GM21423 (cell line): ENCODE measurements around the gene LRRC45.

Experiments
- ATAC-seq: cut with Tn5 transposase; IDR thresholded peaks from one replicate; pipeline ENCODE4 v1.9.1; 2021; ENCODE audit warnings: mild to moderate bottlenecking, moderate library complexity; ENCODE audit not compliant: unreplicated experiment

Gene LRRC45

GRCh38 chr17:81993729-81994592 is 29.1 kb upstream of the LRRC45 start:
- no peak for ATAC-seq

- ATAC-seq, result no peak
These were observed 28.3 kb upstream of the LRRC45 start for GRCh38 chr17:81994593-81995462.

GRCh38 chr17:81995463-81996231 is 27.5 kb upstream of the LRRC45 start:
- no peak for ATAC-seq

GRCh38 chr17:81996232-81996756 is 26.8 kb upstream of the LRRC45 start:
- no peak for ATAC-seq

GRCh38 chr17:81996757-81997441 is 26.2 kb upstream of the LRRC45 start:
- ATAC-seq, result no peak

- no peak for ATAC-seq
These were observed 24.9 kb upstream of the LRRC45 start for GRCh38 chr17:81998212-81998611.

GRCh38 chr17:81998691-81999438 is 24.2 kb upstream of the LRRC45 start:
- no peak for ATAC-seq

- ATAC-seq, result no peak
These were observed 23.5 kb upstream of the LRRC45 start for GRCh38 chr17:81999587-81999975.

GRCh38 chr17:81999976-82000802 is 22.9 kb upstream of the LRRC45 start:
- no peak for ATAC-seq

GRCh38 chr17:82000803-82001570 is 22.1 kb upstream of the LRRC45 start:
- no peak for ATAC-seq

GRCh38 chr17:82001571-82002056 is 21.5 kb upstream of the LRRC45 start:
- no peak for ATAC-seq

GRCh38 chr17:82003411-82004381 is 19.4 kb upstream of the LRRC45 start:
- no peak for ATAC-seq

- ATAC-seq, result no peak
These were observed 18.3 kb upstream of the LRRC45 start for GRCh38 chr17:82004517-82005455.

GRCh38 chr17:82005701-82006348 is 17.3 kb upstream of the LRRC45 start:
- ATAC-seq, result no peak
